ENCODE data around the gene CCDC149. TPM values are rescaled to one million over a fixed set of nuclear protein-coding genes. Genes with fewer than 3 reads are reported as not detected.

Gene CCDC149
- polyA plus RNA-seq, 1 experiment = 10.2 TPM

- Histone ChIP-seq H3K27me3 (ENCODE audit: control insufficient read depth, insufficient read depth, low read length) (no peaks in the 10 kb centered on the region), H3K4me3 (ENCODE audit: low read depth, low read length) (no peak overlapping the region), H3K36me3 (ENCODE audit: control insufficient read depth, insufficient read depth, low read length) (peaks cover 1% of the 10 kb centered on the region; the same call in 1 of the 2 replicates)
- DNase-seq (ENCODE audit: low read depth) = no peak
- no peak for TF ChIP-seq CTCF (IDR thresholded peaks at IDR 0.05; ENCODE audit: insufficient read depth, low read depth, low read length)
- POLR2A ChIA-PET = no interaction called here
- CTCF ChIA-PET = no interaction called here
Observed at GRCh38 chr4:24836661-24837242, 76.1 kb downstream of the CCDC149 start.

GRCh38 chr4:24835696-24836095, 77.1 kb downstream of the CCDC149 start:
- no peaks in the 10 kb centered on the region for H3K27me3 ChIP-seq (ENCODE audit: control insufficient read depth, insufficient read depth, low read length)
- H3K36me3 ChIP-seq (ENCODE audit: control insufficient read depth, insufficient read depth, low read length) = peaks cover 1% of the 10 kb centered on the region; the same call in 1 of the 2 replicates
- no peak for TF ChIP-seq CTCF (IDR thresholded peaks at IDR 0.05; ENCODE audit: insufficient read depth, low read depth, low read length)
- CTCF ChIA-PET = no interaction called here
- no peak overlapping the region for H3K4me3 ChIP-seq (ENCODE audit: low read depth, low read length)
- no peak for DNase-seq (ENCODE audit: low read depth)
- POLR2A ChIA-PET = no interaction called here

- DNase-seq (ENCODE audit: low read depth) = no peak
- POLR2A ChIA-PET = no interaction called here
- CTCF ChIA-PET = interaction anchor here (0.8 kb wide), 1 partner anchor 11 kb away, joined by 4 read pairs; no protein-coding TSS in a partner anchor
- peaks cover 3% of the 10 kb centered on the region for H3K36me3 ChIP-seq (ENCODE audit: control insufficient read depth, insufficient read depth, low read length)
- H3K27me3 ChIP-seq (ENCODE audit: control insufficient read depth, insufficient read depth, low read length) = no peaks in the 10 kb centered on the region
- TF ChIP-seq CTCF (IDR thresholded peaks at IDR 0.05; ENCODE audit: insufficient read depth, low read depth, low read length) = no peak
- H3K4me3 ChIP-seq (ENCODE audit: low read depth, low read length) = no peak overlapping the region
Observed at GRCh38 chr4:24831637-24832036, 81.2 kb downstream of the CCDC149 start.

- H3K36me3 ChIP-seq (ENCODE audit: control insufficient read depth, insufficient read depth, low read length) = peaks cover under 1% of the 10 kb centered on the region
- ChIA-PET POLR2A (no interaction called here), CTCF (interaction anchor here (1.3 to 1.5 kb wide), 2 partner anchors 9 to 29 kb away, joined by 3 to 4 read pairs; no protein-coding TSS in a partner anchor)
- no peak for DNase-seq (ENCODE audit: low read depth)
- no peak for TF ChIP-seq CTCF (IDR thresholded peaks at IDR 0.05; ENCODE audit: insufficient read depth, low read depth, low read length)
- H3K4me3 ChIP-seq (ENCODE audit: low read depth, low read length) = no peak overlapping the region
- H3K27me3 ChIP-seq (ENCODE audit: control insufficient read depth, insufficient read depth, low read length) = no peaks in the 10 kb centered on the region
Observed at GRCh38 chr4:24824720-24825119, 88.1 kb downstream of the CCDC149 start.

- DNase-seq (ENCODE audit: low read depth) = no peak
- H3K36me3 ChIP-seq (ENCODE audit: control insufficient read depth, insufficient read depth, low read length) = peaks cover 6% of the 10 kb centered on the region
- CTCF ChIA-PET = interaction anchor here (1.2 kb wide), 1 partner anchor 11 kb away, joined by 4 read pairs; no protein-coding TSS in a partner anchor
- POLR2A ChIA-PET = no interaction called here
- H3K4me3 ChIP-seq (ENCODE audit: low read depth, low read length) = no peak overlapping the region
- no peak for TF ChIP-seq CTCF (IDR thresholded peaks at IDR 0.05; ENCODE audit: insufficient read depth, low read depth, low read length)
- no peaks in the 10 kb centered on the region for H3K27me3 ChIP-seq (ENCODE audit: control insufficient read depth, insufficient read depth, low read length)
Observed at GRCh38 chr4:24820541-24820940, 92.3 kb downstream of the CCDC149 start.
